ENCODE results near the gene SFMBT1.
A peak's percentile ranks its signal among the peaks of the same experiment; 100 is the strongest.

The SFMBT1 gene

DNA sequence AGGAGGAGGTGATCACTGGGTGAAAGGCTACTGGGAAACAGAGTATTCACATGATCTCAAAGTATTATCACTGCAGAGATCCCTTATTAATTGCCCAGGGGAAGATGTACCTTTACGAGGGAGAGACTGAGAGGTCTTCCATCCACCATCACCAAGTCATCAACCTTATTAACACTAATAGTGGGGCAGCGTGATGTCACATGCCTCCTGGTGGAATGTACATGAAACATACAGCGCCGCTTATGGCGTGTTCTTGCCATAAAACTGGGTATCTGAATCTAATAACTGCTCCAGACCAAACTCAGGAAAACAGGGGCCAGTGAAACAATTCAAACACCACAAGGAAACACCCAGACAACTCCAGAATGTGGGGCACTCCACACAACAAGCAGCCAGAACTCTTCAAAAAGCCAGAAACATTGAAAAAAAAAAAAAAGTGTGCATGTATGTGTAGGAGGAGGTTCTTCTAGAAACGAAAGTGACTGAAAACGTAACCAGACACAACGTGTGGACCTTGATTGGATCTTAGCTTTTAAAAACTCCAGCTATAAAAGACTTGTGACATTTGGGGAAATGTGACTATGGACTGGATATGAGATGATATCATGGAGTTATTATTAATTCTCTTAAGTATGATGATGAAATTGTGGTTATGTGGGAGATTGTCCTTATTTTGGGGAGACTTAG lies 153.1 kb downstream of the SFMBT1 start:
- DNase-seq (ENCODE audit: insufficient read length, low spot score) (no peak), FAIRE-seq (no peak)

DNA sequence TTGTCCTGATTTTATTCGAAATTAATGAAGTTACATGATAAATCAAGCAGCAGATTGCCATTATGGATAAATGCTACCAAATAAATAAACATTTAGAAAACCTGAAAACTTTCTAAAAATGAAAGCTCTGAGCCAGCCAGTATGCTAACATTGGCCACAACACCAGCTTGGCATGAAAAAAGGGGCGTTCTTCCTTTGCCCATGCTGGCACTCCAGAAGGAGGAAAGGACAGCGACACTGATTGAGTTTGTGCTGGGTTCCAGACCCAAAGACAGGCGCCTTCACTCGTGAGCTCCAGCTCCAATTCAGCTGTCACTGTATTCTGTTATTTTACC lies 153.6 kb downstream of the SFMBT1 start:
- no peak for DNase-seq (ENCODE audit: insufficient read length, low spot score)
- no peak for FAIRE-seq

DNA sequence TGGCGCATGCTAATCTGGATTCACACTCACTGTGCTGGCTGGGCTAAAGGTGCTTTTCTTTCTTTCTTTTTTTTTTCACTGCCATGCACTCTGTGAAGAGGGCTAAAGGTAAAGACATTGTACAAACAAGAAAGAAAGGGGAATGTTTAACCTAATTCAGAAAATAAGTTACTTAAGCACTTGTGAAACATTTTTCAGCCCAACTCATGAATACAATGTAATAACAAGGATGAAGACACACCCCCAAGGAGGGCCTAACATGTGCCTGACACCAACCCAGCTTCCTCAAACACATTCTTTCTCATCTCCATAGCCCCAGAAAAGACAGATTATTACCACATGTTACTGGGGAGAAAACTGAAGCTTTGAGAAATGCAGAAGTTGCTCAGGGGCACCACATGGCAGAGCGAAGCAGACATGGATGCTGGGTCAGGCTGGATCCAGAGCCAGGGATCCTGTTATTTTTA lies 154.2 kb downstream of the SFMBT1 start:
- FAIRE-seq (no peak), DNase-seq (ENCODE audit: insufficient read length, low spot score) (no peak)

DNA sequence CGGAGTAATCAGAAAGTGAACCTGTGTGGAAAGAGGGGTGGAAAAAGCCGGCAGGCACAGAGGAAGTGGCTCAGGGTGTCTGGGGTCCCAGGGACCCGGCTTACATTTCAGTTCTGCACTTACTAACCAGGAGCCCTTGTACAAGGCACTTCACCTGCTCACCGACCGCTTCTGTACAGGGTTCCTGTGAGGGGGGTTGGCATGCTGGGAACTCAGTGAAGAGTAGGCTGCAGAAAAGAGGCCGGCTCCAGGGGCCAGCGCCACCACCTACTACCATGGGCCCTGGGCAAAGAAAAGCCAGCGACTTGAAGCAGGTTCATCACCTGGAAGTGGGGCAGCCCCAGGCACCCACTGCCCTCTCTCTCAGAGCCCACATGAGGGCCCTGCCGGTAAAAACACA lies 154.7 kb downstream of the SFMBT1 start:
- DNase-seq (ENCODE audit: insufficient read length, low spot score) (no peak), FAIRE-seq (no peak)

DNA sequence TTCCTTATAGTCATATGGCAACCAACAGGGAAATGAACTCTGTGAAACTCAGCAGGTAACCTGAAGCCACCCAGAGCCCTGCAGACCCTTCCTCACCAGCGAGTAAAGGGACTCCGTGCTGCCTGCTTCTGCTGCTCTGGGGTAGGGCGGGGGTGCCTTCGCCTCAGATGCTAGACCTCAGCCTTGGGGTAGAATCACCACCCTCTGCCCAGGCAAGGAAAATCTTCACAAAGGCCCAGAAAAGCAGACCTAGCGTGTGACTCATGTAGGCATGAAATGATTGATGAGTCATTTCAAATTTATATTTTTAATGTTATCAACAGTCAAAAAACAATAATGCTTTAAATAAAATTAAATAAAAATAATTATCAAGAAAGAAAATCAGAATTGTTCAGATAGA lies 155.1 kb downstream of the SFMBT1 start:
- no peak for DNase-seq (ENCODE audit: insufficient read length, low spot score)
- no peak for FAIRE-seq

DNA sequence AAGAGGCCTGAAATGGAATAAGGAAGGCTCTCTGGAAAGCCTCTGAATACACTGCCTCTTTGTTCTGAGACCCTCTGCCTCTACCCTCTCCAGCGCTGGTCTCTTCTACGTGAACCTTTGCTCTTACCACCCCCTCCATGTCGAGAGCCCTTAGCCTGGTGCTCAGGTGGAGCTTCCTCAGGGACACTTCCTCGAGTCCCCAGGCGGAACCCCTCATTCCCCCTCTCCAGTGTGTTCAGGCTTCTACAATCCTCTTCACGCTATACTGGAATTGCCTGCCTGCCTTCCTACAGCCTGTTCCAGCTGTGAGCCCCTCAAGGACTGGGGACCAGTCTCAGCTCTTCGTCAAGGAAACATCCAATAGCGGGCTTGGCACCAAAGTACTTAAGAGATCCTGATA lies 156.0 kb downstream of the SFMBT1 start:
- no peak for DNase-seq (ENCODE audit: insufficient read length, low spot score)
- no peak for FAIRE-seq

DNA sequence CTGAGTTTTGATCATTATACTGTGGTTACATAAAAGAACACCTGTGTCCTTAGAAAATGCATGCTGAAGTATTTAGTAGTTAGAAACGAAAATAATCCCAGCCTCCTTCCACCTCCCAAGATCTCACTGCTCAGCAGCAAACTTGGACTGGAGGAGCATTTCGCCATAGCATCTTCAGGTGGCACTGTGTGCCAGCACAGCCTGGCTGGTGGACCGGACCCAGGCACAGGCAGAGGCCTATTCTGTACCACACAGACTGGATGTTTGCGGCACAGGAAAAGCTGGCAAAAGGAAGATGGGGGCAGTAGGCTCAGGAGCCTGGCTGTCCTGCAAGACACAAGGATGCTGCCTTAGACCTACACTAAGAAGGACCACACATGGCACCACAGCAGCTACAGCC lies 158.7 kb downstream of the SFMBT1 start:
- no peak for FAIRE-seq
- DNase-seq (ENCODE audit: insufficient read length, low spot score), result no peak

DNA sequence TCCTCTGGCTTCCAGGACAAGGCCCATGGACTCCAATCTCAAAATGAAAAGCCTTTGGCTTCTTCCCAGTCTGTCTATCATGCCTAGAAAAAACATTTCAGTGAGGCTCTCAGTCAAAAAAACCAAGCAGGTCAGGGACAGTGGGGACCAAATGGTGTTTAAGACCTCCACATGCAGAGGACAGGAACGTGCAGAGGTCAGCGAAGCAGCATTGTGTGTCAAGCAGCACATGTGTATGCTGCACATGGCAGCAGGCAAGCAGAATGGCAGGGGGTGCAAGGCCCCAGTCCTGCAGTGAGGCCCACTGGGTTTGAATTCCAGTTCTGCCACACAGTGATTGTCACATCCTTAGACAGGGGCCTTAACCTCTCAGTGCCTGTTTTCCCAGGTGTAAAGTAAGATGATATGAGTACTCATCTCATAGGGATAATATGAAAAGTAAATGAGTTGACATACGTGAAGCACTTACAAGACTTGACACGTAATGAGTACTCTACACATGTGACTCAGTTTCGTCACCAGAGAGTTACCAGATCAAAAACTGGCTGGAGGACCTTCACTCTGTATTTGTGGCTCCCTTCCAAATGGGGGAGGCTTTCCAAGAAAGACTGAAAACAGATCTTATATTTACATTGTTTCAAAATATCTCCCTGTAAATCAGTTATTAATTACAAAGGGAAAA lies 159.7 kb downstream of the SFMBT1 start:
- no peak for DNase-seq (ENCODE audit: insufficient read length, low spot score)
- FAIRE-seq, result no peak

DNA sequence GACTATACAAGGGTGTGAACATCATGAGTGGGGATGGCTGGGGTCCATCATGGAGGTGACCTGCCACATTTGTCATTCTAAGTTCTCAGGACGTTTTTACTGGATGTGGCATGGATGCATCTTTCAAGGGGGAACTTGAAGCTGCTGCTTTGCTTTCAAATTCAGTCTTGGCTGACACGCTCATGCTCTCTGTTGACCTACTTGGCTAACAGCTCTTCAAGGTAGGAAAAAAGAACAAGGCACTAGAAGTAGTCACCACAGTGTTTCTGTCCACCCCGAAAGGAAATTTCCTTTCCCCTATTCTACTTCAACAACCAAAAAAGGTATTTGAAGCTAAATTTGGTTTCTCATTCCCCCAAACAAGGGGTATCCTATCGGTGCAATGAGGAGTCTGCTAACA lies 163.5 kb downstream of the SFMBT1 start:
- no peak for FAIRE-seq

DNA sequence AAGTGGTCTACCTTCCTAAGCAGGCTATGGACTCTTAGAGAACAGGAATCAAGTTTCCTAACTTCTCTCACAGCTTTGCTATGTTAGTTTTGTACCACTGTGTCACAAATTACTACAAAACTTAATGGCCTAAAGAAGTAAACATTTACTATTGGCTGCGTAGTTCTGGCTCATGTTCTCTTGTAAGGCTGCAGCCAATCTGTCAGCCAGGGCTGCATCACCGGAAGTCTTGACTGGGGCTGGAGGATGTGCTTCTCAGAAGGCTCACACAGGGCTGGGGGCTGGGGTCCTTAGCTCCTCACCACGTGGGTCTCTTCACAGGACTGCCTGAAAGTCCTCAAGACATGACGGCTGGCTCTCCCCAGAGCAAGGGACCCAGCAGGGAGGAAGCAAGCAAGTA lies 164.0 kb downstream of the SFMBT1 start:
- DNase-seq (ENCODE audit: insufficient read length, low spot score) (no peak), FAIRE-seq (no peak)

More for the DNA sequence above, 163.5 kb downstream of the SFMBT1 start:
- no peak for DNase-seq (ENCODE audit: insufficient read length, low spot score)

DNA sequence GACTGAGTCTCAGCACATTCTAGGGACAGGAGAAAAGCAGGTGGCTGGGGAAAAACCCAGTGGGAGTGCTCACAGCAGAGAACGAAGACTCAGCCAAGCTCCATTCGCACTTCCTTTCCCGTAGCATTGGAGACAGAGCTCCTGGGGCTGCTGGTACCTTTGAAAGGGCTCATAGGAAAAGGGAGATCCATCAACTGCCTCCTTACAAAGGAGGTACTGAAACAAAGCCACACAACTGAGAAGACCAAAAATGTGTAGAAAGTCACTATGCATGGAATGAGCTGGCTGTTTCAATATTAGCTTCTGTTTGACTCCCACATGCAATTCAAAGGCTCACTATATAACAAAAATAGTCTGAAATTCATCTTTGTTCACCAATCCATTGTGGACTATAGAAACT lies 165.4 kb downstream of the SFMBT1 start:
- no peak for FAIRE-seq
- no peak for DNase-seq (ENCODE audit: insufficient read length, low spot score)

DNA sequence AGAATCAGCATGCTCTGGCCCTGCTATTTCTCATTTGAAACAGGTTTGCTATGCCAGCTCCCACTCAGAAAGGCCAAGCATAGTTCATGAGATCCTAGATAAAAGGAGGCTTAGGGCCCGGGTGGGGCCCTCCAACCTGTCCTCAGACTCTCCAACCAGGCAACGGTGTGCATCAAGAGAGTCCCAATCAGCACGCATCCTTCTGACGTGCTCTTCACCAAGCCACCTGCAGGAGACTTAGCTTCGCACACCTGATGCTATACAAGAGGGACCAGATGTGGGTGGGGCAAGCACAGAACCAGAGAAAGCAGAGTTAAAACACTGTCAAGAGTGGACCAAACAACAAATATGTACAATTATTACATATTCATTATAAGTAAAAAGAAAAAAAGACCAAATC lies 165.8 kb downstream of the SFMBT1 start:
- no peak for FAIRE-seq

DNA sequence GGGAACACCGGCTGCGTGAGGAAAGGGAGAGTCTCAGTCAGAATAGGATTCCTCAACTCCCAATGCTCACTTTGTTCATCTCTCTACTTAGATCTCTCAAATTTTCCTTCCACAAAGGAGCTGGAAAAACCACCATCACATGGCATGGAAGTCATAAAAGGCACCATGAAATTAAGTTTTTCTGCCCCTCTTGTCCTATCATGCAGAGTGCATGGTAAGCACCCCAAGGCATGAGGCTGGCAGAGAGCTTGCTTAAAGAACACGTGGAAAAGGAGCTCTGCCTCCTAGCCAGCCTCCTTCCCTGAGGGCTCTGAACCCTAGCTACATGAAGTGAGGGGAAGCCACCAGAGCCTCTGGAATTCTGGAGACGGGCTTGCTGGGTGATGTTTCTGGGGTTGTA lies 166.3 kb downstream of the SFMBT1 start:
- no peak for DNase-seq (ENCODE audit: insufficient read length, low spot score)
- FAIRE-seq, result no peak

More for the DNA sequence above, 165.8 kb downstream of the SFMBT1 start:
- DNase-seq (ENCODE audit: insufficient read length, low spot score), result no peak

DNA sequence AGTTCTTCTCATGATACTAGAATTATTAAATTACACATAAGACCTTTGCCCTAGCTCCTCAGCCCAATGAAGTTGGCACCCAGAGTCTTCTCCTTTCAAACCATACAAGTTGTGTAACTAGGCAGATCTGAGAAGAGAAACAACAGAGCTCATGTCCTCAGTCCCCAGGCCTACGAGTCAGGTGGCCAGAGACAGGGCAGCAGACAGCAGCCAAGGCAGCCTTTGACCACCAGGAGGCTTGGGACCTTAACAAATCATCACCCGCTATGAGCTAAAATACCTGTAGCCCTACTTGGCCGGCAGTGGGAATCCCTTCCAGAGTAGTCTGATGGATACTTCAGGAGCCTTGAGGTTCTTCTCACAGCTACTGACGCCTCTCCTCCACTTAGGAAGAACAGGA lies 166.8 kb downstream of the SFMBT1 start:
- DNase-seq (ENCODE audit: insufficient read length, low spot score) (no peak), FAIRE-seq (no peak)

DNA sequence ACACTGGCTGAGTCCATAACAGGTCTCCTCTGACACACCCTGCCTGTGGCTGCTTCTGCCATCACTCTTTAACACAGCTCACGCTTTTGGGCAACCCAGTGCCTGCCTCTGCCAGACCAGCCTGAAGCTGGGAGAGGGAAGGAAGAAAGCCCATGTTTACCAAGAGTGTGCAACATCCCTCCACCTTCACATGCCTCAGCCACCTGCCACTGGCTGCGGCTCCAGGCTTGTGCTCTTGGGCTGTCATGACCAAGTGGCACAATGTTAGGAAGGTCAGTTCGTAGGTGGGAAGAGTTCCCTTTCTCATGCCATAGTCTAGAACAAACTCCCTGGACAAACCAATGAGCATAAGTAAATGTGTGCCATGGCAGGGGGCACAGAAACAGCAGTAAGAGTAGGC lies 168.8 kb downstream of the SFMBT1 start:
- FAIRE-seq (peak; percentile 28), DNase-seq (ENCODE audit: insufficient read length, low spot score) (no peak)

DNA sequence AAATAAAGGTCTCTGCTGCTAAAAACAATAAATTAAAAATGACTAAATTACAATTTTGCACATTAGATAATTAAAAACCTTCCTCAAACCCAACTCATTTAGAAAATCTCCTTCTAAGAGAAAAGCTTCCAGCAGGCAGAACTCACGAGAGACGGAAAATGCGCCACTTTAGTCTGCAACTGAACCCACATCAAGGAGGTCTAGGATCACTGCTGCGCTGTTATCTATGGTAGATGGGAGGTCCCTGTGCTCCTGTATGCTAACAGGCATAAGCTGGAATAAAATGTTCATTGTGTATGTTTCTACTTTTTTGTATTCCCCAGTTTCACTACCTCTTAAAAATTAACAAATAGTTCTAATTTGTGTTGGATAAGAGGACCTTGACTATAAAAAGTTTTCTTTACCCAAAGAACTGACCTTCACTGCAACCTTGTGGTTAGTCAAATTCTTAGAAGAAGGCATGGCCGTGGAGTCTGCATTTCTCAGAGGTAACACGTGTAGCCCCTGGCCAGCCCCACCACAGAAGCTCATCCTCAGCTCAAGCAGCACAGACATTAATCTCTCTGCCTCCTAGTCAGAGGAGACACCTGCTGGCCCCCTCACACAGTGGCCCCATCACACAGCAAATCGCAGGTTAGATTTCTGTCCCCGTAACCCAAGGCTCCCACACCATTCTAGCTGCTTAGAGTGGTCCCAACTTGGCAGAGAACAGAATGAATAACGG lies 170.8 kb downstream of the SFMBT1 start:
- no peak for DNase-seq (ENCODE audit: insufficient read length, low spot score)
- FAIRE-seq, result no peak

DNA sequence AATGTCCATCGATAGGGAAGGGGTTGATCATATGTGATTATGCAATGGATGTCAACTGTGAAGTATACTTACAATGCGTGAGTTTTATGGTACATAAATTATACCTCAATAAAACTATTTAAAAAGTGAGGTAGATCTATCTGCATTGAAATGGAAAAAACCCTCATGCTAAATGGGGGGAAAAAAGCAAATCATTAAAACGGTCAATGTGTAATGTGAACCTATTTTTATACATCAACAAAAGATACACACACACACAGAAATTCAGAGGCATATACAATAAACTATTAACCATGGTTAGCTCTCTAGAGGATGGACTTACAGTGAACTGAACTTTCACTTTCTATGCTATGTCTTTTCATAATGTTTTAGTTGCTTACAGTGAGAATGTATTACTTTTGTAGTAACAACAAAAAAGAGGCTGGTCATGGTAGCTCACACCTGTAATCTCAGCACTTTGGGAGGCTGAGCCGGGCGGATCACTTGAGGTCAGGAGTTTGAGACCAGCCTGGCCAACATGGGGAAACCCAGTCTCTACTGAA lies 171.6 kb downstream of the SFMBT1 start:
- no peak for FAIRE-seq
- no peak for DNase-seq (ENCODE audit: insufficient read length, low spot score)

DNA sequence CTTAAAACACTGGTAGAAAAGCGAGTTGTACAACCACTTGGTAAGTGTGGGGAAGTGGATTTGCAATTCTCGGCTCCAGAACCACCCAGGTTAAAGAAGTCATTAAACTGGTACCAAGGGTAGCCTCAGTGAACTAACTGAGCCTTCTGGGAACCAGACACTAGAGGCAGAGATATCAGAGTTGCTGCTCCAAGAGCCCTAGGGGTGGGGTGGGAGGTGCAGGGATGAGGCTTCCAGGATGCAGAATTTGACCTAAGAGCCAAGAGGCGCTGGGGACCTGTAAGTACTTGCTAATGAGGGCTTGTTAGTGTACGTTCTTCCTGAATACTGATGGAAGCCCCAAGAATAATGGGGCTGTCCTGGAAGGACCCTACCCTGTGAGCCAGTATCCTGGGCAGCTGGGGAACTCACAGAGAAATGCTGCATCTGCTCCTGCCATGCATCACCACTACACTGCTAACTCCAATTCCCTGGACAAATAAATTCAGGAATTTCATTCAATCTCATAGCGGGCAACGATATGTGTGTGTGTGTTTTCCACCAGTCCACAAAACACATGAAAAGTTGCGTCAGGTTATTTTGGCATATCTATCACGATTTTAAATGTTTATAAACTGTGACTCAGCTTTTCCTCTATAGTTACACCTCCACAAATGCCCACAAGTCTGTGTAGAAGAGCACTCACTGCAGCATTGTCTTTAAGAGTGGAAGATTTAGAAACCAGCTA lies 172.3 kb downstream of the SFMBT1 start:
- no peak for FAIRE-seq
- no peak for DNase-seq (ENCODE audit: insufficient read length, low spot score)

DNA sequence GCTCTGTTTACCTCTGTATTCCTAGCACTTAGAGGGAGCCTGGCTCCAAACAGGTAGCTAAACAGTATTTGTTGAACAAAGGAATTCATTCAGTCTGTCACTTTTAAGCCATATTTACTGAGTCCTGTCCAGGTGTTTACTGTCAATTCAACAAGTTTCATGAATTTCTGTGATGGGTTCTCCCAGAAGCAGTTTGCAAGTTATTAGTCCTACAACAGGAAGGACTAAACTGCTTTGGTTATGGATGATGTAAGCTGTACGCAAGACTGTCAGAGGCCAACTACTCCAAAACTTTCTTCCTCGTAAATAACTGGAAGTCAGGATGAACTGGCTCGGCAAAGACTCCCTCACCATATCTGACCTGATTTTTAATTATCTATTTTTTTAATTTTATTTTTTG lies 173.6 kb downstream of the SFMBT1 start:
- FAIRE-seq (no peak), DNase-seq (ENCODE audit: insufficient read length, low spot score) (no peak)

DNA sequence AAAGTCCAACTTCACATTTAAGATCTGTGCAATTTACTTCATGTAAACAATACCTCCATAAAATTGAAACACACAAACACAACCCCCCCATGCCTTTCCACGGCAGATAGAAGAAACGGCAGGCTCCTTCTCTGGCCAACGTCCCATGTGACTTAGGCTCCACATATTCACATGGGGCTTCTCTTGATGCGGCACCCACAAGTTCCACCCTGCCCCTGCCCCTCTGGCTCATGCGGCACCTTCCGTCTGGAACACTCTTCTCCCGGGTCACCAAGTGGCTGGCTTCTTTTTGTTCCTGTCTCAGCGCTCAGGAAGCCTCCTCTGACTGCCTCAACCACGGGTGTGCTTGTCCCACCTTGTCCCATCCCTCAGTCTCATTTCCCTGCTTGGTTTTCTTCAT lies 174.1 kb downstream of the SFMBT1 start:
- DNase-seq (ENCODE audit: insufficient read length, low spot score), result no peak
- FAIRE-seq, result no peak

DNA sequence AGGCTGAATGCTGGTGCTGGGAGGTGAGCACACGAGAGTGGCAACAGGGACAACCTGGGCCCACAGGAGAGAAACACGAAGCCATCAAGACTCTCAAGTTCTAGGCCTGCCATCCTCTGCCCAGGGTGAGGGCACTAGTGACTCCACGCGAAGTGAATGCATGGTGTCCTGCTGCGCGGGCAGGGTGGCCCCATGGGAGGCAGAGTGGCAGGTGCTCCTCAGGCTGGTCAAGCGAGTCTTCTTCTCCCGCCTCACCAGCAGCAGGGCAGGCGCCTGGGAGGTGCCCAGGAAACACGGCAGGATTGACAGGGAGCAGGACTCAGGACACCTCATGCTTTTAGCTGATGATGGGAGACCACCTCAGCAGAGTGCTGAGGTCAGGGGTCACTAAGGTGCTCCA lies 175.4 kb downstream of the SFMBT1 start:
- DNase-seq (ENCODE audit: insufficient read length, low spot score) (no peak), FAIRE-seq (peak; percentile 38)
